ES-I3 (cell line): ENCODE results near the gene RAB11FIP5.

Source experiments
- H3K36me3 ChIP-seq: 2 replicates; pipeline ENCODE4 v1.6.1; 2013; ENCODE audit warnings: mild to moderate bottlenecking, low read length, control low read depth, moderate library complexity; ENCODE audit not compliant: insufficient read depth
- H3K4me1 ChIP-seq: 2 replicates; pipeline ENCODE4 v1.6.1; 2013; ENCODE audit warnings: mild to moderate bottlenecking, control low read depth, low read length; ENCODE audit not compliant: insufficient read depth
- H3K9ac ChIP-seq: 2 replicates; pipeline ENCODE4 v1.6.1; 2013; ENCODE audit warnings: low read depth, mild to moderate bottlenecking, low read length, moderate library complexity
- H3K9me3 ChIP-seq: 2 replicates; pipeline ENCODE4 v1.6.1; 2013; ENCODE audit warnings: mild to moderate bottlenecking, low read length, moderate library complexity; ENCODE audit not compliant: control insufficient read depth, insufficient read depth

Gene RAB11FIP5

GRCh38 chr2:73031095-73031678, 81.6 kb downstream of the RAB11FIP5 start:
- Histone ChIP-seq H3K9me3 (no peaks in the 10 kb centered on the region), H3K4me1 (peaks cover 6% of the 10 kb centered on the region), H3K9ac (no peak overlapping the region), H3K36me3 (no peaks in the 10 kb centered on the region)

DNA sequence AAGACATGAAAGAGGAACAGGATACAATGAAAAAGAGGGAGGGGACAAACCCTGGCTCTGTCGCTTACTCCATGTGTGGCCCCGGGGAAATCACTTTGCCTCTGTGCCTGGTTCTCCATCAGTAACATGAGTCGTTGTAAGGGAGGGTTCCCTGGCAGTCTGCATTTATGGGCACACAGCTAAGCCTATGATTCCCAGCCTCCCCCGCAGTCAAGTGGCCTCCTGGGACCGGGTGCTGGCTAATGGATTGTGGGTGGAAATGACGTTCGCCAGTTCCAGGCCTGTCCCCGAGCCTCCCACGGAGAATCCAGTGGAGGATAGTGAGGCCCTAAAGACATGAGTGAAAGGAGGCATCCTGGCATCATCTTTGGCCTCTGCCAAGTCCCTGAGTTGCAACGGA, 83.9 kb downstream of the RAB11FIP5 start:
- Histone ChIP-seq H3K36me3 (no peaks in the 10 kb centered on the region), H3K4me1 (no peaks in the 10 kb centered on the region; the same call in 1 of the 2 replicates), H3K9me3 (no peaks in the 10 kb centered on the region), H3K9ac (no peak overlapping the region)

DNA sequence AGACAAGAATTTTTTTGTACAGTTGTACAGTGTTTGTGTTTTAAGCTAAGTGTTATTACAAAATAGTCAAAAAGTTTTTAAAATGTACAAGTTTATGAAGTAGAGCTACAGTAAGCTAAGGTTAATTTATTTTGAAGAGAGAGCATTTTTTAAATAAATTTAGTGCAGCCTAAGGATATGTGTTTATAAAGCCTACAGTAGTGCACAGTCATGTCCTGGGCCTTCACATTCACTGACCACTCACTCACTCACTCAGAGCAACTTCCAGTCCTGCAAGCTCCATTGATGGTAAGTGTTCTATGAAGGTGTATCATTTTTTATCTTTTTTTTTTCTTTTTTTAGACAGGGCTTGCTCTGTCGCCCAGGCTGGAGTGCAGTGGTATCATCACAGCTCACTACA, 85.4 kb downstream of the RAB11FIP5 start:
- Histone ChIP-seq H3K36me3 (no peaks in the 10 kb centered on the region), H3K9ac (no peak overlapping the region), H3K9me3 (no peaks in the 10 kb centered on the region), H3K4me1 (no peaks in the 10 kb centered on the region; the same call in 1 of the 2 replicates)

DNA sequence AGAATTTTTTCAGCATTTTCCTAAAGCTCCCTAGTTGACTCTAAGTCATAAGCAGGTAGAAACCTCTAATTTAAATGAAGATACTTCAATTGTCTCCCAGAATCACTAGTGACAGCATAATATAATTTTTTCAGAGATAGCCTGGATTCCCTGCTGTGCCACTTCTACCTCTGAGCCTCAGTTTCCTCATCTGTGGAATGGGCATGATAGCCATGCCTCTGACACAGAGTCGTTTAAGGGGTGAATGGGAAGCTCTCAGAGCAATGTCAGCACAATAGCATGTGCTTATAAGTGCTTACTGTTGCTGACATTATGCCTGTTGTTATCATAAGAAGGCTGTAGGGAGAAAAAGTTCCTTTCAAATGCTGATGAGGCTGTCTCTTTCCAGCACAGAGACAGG, 89.3 kb downstream of the RAB11FIP5 start:
- H3K4me1 ChIP-seq = no peaks in the 10 kb centered on the region; the same call in 1 of the 2 replicates
- no peak overlapping the region for H3K9ac ChIP-seq
- H3K36me3 ChIP-seq = no peaks in the 10 kb centered on the region
- no peaks in the 10 kb centered on the region for H3K9me3 ChIP-seq
